ENCODE measurements around the gene ZFYVE21.
"Not testable (repeated sequence)": the region's sequence is repeated elsewhere in the genome, so short reads cannot be mapped to it uniquely, and the experiment has no call there.

ZFYVE21 gene

DNA sequence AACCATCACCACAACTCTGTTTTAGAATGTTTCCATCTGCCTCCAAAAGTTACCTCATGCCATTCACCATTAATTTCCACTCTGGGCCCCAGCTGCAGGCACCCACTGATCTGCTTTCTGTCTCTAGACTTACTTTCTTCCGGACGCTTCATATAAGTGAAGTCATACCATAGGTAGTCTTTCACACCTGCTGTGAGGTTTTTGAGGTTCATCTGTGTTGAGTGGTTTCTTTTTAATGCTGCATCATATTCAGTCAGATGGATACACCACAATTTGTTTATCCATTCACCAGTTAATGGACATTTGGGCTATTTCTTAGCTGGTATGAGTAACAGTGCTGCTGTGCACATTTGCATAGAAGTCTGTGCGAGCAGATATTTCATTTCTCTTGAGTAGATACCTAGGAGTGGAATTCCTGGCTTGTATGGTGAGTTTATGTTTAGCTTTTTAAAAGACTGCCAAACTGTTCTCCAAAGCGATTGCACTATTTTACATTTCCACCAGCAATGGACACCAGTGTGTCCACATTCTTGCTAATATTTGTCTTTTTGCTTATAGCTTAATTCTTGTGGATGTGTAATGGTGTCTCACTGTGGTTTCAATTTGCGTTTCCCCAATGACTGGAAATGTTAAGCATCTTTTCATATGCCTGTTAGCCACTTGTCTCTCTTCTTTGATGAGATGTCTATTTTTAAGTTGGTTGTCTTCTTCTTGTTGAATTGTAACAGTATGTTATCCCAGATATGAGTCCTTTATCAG lies 48.3 kb downstream of the ZFYVE21 start:
- DNase-seq (ENCODE audit: low read depth in 3 of 3) = no peak

DNA sequence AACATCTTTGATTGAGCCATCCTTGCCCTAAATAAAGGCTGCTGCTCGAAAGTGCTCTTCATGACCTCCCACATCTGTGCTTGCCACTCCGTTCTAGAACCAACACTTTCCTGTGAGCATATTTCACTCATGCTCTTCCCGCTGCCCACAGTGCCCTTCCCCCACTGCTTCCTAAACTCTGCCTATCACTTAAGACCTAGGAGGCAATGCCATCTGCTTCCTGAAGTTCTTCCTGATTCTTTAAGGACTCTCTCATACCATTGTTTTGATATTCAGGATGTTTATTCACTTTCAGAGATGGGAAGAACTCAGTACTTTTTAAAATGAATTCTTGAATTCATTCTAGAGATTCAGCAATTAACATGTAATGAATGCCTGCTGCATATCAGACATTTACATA lies 49.9 kb downstream of the ZFYVE21 start:
- DNase-seq (ENCODE audit: low read depth in 3 of 3) = no peak

DNA sequence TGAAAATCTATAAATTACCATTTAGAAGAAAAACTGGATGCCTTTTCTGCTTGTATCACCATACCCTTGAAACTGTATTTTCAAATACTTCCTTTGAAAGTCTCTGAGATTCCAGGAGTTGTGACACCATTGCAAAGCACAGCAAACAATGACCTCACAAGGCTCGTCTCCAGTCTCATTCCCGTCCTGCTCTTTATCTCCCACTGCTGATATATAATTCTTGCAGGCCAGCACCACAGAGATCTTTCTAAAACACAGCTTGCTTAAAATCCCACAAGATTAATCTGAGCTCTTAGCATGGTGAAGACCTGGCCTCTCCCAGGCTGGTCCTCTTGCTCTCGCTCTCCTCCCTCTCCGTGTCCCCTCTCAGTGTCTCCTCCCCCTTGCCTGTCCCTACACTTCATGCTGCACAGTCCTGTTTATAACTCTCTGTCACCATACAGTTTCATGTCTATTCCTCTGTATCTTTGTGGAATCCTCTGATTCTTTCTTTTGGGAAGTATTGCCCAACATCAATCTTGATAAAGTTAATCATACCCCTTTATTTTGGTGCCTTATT lies 51.8 kb downstream of the ZFYVE21 start:
- no peak for DNase-seq (ENCODE audit: low read depth in 3 of 3)

DNA sequence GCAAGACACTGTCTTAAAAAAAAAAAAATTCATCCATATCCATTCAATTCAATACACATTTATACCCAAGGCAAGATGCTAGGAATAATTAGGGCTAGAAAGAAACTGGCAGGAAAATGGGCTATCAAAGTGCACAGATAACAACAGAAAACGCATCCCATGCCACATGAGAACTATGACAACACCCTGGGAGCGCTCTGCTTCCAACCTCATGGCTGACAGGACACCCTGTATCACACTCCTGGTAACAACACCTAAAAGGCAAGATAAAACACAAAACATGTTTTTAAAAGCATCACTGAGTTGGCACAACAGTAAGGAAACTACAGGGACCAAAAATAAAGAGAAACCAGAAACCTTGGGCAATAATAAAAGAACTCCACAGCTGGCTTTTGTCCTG lies 54.9 kb downstream of the ZFYVE21 start:
- no peak for DNase-seq (ENCODE audit: low read depth in 3 of 3)

DNA sequence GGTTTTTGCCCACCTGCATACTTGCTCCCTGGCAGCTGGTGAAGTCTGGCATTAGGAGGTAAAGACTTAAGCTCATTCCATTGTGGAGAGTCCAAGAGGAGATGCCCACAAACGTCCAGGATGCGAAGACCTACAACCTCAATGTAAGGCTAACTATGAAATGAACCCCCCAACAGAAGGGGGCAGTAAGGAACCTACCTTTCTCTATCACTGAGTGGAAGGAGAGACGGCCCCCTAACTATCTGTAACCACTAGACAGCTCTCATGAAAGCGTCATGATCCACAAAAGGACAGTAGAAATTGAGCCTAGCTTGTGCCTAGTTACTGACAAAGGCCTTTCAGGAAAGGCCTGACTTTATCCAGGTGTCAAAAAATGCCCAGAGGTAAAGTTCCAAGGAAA lies 55.3 kb downstream of the ZFYVE21 start:
- no peak for DNase-seq (ENCODE audit: low read depth in 3 of 3)

DNA sequence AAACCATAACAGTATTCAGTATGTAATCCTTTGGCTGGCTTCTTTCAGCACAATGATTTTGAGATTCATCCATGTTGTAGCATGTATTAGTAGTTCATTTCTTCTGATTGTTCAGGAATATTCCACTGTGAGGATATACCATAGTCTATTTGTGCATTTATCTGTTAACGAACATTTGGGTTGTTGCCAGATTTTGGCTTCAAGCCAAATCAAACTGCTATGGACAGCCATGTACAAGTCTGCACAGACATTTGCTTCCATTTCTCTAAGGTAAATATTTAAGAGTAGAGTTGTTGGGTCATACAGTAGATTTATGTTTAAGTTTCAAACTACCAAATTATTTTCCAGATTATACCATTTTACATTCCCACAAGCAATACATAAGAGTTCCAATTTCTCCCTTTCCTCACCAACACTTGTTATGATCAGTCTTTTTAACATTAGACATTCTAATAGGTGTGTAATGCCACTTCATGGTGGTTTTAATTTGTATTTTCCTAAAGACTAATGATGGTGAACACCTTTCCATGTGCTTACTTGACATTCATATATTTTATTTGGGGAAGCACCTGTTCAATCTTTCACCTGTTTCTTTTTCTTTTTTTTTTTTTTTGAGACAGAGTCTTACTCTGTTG lies 56.6 kb downstream of the ZFYVE21 start:
- no peak for DNase-seq (ENCODE audit: low read depth in 3 of 3)

DNA sequence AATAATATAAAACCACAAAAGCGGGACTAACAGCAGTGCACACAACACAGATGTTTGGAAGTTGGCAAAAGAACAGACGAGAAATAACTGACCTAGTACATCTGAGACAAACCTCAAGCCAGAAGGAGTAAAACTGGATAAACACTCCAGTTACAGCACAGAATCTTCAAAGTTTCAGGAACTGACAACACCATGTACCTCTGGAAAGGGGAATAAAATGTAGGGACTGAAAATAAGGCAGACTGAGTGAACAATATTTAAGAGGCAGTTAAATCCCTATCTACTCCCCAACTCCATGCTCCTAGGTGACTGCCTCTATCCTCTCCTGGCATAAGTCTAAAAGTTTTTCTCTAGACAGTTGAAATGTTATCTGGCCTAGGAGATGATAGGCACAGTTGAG lies 57.9 kb downstream of the ZFYVE21 start:
- DNase-seq (ENCODE audit: low read depth in 3 of 3) = no peak

DNA sequence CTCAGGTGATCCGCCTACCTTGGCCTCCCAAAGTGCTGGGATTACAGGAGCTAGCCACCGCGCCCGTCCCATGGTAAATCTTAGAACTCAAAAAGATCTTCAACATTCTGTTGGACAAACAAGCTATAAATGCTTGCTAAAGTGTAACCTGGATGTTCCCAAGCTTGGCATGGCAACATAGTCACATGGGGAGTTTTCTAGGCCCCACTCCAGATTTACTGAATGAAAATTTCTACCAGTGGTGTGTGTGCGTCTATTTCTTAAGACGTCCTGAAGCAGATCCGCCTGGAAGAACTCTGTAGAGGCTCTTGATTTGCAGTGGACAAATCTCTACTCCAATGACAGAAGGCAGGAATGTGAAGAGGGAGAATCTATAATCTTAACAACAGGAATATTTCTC lies 59.9 kb downstream of the ZFYVE21 start:
- DNase-seq (ENCODE audit: low read depth in 3 of 3) = no peak

DNA sequence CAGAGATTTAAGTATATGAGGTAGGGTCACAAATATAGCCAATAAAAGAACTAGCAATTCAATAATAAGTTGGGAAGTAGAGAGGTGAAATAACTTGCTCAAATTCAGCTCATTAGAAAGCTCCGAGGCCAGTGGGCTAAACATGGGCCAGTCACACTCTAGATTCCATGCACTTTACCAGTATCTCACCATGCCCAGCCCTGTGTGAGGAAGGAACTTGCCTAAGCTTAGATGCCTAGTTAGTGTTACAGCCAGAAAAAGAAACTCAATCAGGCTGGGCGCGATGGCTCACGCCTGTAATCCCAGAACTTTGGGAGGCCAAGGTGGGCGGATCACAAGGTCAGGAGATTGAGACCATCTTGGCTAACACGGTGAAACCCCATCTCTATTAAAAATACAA lies 60.7 kb downstream of the ZFYVE21 start:
- DNase-seq (ENCODE audit: low read depth in 3 of 3) = not testable (repeated sequence)

DNA sequence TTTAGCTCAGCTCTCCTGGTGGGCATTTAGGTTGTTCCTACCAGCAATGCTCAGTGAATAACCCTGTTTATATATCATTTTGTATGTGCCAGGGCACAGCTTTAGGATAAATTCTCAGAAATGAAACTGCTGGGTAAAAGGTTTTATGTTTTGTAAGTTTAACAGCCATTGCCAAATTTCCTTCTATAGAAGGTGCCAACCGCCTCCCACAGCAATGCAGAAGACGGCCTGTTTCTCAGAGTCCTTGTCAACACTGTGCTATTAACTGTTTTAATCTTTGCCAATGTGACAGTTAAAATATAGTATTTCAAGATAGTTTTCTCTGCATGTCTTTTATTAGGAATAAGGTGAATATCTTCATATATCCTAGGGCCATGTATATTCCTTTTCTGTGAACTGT lies 66.8 kb downstream of the ZFYVE21 start:
- DNase-seq (ENCODE audit: low read depth in 3 of 3) = no peak

Data from stimulated activated CD4-positive, alpha-beta T cell treated with anti-CD3 and anti-CD28 coated beads, TNF-alpha, amount 100 ng/mL, for 4 hours (primary cell).